Measurements from ENCODE around the gene PALB2.

Gene PALB2

GRCh38 chr16:23561586-23561985 lies 79.5 kb downstream of the PALB2 start:
- no peaks in the 10 kb centered on the region for H3K27me3 ChIP-seq (ENCODE audit: insufficient read depth, low read depth)
- no peak overlapping the region for H3K27ac ChIP-seq
- H3K9ac ChIP-seq = no peak overlapping the region
- peaks cover 4% of the 10 kb centered on the region; the same call in 1 of the 2 replicates for H4K20me1 ChIP-seq (ENCODE audit: insufficient read depth)
- H3K36me3 ChIP-seq (ENCODE audit: insufficient read depth) = peaks cover 29% of the 10 kb centered on the region; the same call in 1 of the 2 replicates
- no peak overlapping the region for H2AFZ ChIP-seq (ENCODE audit: low read depth)
- peaks cover 42% of the 10 kb centered on the region for H3K79me2 ChIP-seq (ENCODE audit: insufficient read depth, low read depth)
- H3K4me3 ChIP-seq (IDR thresholded peaks at IDR 0.05; ENCODE audit: insufficient read depth, low read depth, low read length) = no peak overlapping the region
- H3K4me1 ChIP-seq (ENCODE audit: low read depth, poor library complexity, severe bottlenecking) = peaks cover 31% of the 10 kb centered on the region
- H3K4me2 ChIP-seq = no peak overlapping the region
- peak; percentile 26; the same call in 1 of the 2 replicates for TF ChIP-seq CTCF (conservative IDR thresholded peaks at IDR 0.05; ENCODE audit: low read depth, low read length)

GRCh38 chr16:23557779-23558702 lies 83.1 kb downstream of the PALB2 start:
- Histone ChIP-seq H4K20me1 (ENCODE audit: insufficient read depth) (peaks cover 4% of the 10 kb centered on the region; the same call in 1 of the 2 replicates), H3K9ac (peak overlapping the region; percentile 95), H3K4me2 (peak overlapping the region; percentile 92), H3K36me3 (ENCODE audit: insufficient read depth) (peaks cover 9% of the 10 kb centered on the region; the same call in 1 of the 2 replicates), H2AFZ (ENCODE audit: low read depth) (peak overlapping the region; percentile 45), H3K27me3 (ENCODE audit: insufficient read depth, low read depth) (no peaks in the 10 kb centered on the region), H3K79me2 (ENCODE audit: insufficient read depth, low read depth) (peaks cover 69% of the 10 kb centered on the region), H3K4me3 (IDR thresholded peaks at IDR 0.05; ENCODE audit: insufficient read depth, low read depth, low read length) (no peak overlapping the region), H3K4me1 (ENCODE audit: low read depth, poor library complexity, severe bottlenecking) (peaks cover 50% of the 10 kb centered on the region), H3K27ac (peak overlapping the region; percentile 81)
- TF ChIP-seq CTCF (conservative IDR thresholded peaks at IDR 0.05; ENCODE audit: low read depth, low read length) = no peak

GRCh38 chr16:23556881-23557778 lies 84.0 kb downstream of the PALB2 start, which contains the start of the genes EARS2 and UBFD1:
Gene EARS2 (minus strand): TSS chr16:23557350. CDS start chr16:23557343, 7 bp downstream.
Gene UBFD1 (plus strand): TSS chr16:23557727. CDS start chr16:23557743, 16 bp downstream.
- no peak within 1 kb of the TSS for H3K4me3 ChIP-seq (IDR thresholded peaks at IDR 0.05; ENCODE audit: insufficient read depth, low read depth, low read length)
- peaks cover 4% of the 10 kb centered on the region; the same call in 1 of the 2 replicates for H3K36me3 ChIP-seq (ENCODE audit: insufficient read depth)
- no peaks in the 10 kb centered on the region for H3K27me3 ChIP-seq (ENCODE audit: insufficient read depth, low read depth)
- peak within 1 kb of the TSS; percentile 94 for H3K4me2 ChIP-seq
- peaks cover 50% of the 10 kb centered on the region for H3K4me1 ChIP-seq (ENCODE audit: low read depth, poor library complexity, severe bottlenecking)
- H2AFZ ChIP-seq (ENCODE audit: low read depth) = peak within 1 kb of the TSS; percentile 79
- H4K20me1 ChIP-seq (ENCODE audit: insufficient read depth) = peaks cover 4% of the 10 kb centered on the region; the same call in 1 of the 2 replicates
- peak within 1 kb of the TSS; percentile 81 for H3K27ac ChIP-seq
- peak; percentile 83 for TF ChIP-seq CTCF (conservative IDR thresholded peaks at IDR 0.05; ENCODE audit: low read depth, low read length)
- peak within 1 kb of the TSS; percentile 95 for H3K9ac ChIP-seq
- H3K79me2 ChIP-seq (ENCODE audit: insufficient read depth, low read depth) = peaks cover 69% of the 10 kb centered on the region

- H3K4me1 ChIP-seq (ENCODE audit: low read depth, poor library complexity, severe bottlenecking) = peaks cover 32% of the 10 kb centered on the region
- peaks cover 3% of the 10 kb centered on the region; the same call in 1 of the 2 replicates for H4K20me1 ChIP-seq (ENCODE audit: insufficient read depth)
- H2AFZ ChIP-seq (ENCODE audit: low read depth) = no peak overlapping the region
- H3K79me2 ChIP-seq (ENCODE audit: insufficient read depth, low read depth) = peaks cover 48% of the 10 kb centered on the region
- no peak overlapping the region for H3K4me3 ChIP-seq (IDR thresholded peaks at IDR 0.05; ENCODE audit: insufficient read depth, low read depth, low read length)
- TF ChIP-seq CTCF (conservative IDR thresholded peaks at IDR 0.05; ENCODE audit: low read depth, low read length) = no peak
- H3K27ac ChIP-seq = no peak overlapping the region
- peaks cover 13% of the 10 kb centered on the region; the same call in 1 of the 2 replicates for H3K36me3 ChIP-seq (ENCODE audit: insufficient read depth)
- H3K4me2 ChIP-seq = no peak overlapping the region
- H3K9ac ChIP-seq = no peak overlapping the region
- no peaks in the 10 kb centered on the region for H3K27me3 ChIP-seq (ENCODE audit: insufficient read depth, low read depth)
These were observed 86.6 kb downstream of the PALB2 start for GRCh38 chr16:23554536-23554935.
